GM12874 (cell line): Measurements from ENCODE around the gene RALGAPA2.

Experiments
- TF ChIP-seq, protein P1 (sequence below): IDR thresholded peaks from 2 replicates; pipeline ENCODE4 v1.5.1; 2011; ENCODE audit warnings: low read depth, mild to moderate bottlenecking, control low read depth, low read length, moderate library complexity; ENCODE audit not compliant: insufficient read depth

RALGAPA2 gene

DNA sequence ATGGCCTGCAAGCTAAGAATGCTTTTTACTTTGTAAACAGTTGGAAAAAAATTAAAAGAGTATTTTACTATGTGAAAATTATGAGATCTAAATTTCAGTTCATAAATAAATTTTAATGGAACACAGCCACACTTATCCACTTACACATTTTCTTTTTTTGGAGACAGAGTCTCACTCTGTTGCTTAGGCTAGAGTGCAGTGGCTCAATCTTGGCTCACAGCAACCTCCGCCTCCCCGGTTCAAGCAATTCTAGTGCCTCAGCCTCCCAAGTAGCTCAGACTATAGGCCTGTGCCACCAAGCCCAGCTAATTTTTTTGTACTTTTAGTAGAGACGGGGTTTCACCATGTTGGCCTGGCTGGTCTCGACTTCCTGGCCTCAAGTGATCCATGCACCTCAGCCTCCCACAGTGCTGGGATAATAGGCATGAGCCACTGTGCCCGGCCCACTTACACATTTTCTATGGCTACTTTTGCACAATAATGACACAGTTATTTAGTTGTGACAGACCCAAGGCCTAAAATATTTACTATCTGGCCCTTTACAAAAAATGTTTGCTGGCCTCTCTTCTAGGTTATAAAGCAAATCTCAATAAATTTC is 234.9 kb downstream of the RALGAPA2 start:
- TF ChIP-seq, protein P1, sequence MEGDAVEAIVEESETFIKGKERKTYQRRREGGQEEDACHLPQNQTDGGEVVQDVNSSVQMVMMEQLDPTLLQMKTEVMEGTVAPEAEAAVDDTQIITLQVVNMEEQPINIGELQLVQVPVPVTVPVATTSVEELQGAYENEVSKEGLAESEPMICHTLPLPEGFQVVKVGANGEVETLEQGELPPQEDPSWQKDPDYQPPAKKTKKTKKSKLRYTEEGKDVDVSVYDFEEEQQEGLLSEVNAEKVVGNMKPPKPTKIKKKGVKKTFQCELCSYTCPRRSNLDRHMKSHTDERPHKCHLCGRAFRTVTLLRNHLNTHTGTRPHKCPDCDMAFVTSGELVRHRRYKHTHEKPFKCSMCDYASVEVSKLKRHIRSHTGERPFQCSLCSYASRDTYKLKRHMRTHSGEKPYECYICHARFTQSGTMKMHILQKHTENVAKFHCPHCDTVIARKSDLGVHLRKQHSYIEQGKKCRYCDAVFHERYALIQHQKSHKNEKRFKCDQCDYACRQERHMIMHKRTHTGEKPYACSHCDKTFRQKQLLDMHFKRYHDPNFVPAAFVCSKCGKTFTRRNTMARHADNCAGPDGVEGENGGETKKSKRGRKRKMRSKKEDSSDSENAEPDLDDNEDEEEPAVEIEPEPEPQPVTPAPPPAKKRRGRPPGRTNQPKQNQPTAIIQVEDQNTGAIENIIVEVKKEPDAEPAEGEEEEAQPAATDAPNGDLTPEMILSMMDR = no peak

DNA sequence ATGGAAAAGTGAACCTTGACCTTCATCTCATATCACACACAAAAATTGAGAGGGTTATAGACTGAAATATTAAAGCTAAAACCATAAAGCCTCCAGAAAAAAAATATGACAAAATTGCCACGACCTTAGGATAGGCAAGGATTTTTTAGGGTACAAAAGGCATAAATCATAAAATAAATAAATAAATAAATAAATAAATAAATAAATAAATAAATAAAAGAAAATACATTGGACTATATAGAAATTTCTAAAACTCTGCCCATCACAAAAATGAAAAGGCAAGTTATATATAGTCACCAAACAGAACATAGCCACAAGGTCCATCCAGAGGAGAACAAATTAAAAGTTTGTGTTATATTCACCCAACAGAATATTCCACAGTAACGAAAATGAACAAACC is 235.9 kb downstream of the RALGAPA2 start:
- TF ChIP-seq, protein P1 = no peak

DNA sequence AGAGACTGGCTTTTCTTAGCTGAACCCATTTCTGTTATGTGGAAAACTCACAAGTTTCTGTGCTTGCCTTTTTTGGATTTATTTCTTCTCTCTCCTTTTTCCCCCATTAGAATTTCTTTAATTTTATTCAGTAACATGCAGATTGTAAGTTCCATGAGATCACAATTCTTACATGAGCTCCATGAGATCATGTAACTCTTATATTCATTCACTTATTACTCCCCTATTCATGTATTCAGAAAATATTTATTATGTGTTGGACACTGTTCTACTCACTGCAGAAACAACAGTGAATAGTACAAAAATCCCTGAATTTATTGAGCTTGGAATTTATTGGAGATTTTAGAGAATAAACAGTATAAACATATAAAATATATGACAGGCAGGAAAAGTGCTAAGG is 238.8 kb downstream of the RALGAPA2 start:
- TF ChIP-seq, protein P1 = no peak

DNA sequence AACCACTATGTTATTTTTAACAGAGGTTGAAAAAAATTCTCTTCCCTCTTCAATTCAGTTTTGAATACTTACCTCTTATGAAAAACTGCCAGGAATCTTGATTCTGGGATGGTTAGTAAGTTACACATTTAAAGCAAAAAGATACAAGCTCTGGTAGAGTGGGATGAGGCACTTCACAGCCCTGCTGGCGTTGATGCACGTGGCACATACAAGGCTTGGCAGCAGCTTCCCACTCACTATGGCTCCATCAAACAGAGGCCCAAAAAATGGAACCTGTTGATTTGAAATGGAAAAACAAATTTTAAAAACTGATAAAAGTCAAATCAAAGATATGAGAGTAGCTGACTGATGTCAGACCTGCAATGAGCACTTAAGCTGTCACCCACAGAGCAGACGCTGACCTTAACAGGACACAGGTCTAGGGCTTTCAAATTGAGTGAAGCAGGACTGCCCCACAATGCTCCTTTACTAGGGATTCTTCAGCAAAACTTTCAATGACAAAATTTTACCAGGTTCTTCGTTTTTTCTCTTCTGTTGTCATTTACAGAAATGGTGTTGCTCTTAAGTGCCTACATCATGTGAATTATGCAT is 239.7 kb downstream of the RALGAPA2 start:
- TF ChIP-seq, protein P1 = no peak

DNA sequence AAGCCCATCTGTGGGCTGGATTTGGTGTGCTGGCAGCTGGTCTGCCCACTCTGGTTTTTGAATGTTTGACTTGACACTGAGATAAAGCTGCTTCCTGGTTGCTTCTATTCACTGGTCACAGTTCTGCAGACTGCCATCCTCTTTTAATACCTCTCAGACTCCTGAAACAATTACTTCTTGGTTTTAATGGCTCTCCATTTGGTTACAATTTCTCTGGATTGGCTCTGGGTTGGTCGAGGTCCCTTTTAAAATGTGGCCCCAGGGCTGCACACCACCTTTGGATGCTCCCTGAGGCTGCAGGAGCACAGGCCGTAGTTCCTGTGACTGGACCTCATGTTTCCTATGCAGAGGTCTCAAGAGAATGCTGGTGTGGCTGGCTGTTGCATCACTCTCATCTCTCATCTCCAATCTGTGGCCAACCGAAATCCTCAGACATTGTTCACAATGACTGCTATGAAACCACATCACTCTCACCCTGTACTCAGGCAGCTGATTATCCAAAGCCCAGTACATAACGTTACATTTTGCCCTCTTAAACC is 246.0 kb downstream of the RALGAPA2 start:
- TF ChIP-seq, protein P1 = no peak

DNA sequence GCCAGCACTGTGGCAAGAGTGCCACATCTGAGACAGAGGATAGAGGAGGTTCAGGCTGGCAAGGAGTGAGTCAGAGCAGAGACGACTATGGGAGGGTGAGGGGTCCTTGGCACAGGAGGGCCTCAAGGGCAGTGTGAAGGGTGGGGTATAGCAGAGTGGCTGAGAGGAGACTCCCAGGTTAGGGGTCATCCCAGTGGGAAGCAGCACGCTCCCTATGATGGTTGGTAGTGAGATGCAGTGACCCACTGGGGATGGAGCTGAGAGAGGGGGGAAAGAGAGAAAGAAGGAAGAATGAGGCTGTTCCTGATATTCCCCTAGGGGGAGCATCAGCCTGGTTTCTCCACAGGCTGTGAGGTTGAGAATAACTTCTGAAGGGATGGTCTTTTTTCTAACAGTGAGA is 247.2 kb downstream of the RALGAPA2 start:
- TF ChIP-seq, protein P1 = peak; percentile 30; the same call in 1 of the 2 replicates

DNA sequence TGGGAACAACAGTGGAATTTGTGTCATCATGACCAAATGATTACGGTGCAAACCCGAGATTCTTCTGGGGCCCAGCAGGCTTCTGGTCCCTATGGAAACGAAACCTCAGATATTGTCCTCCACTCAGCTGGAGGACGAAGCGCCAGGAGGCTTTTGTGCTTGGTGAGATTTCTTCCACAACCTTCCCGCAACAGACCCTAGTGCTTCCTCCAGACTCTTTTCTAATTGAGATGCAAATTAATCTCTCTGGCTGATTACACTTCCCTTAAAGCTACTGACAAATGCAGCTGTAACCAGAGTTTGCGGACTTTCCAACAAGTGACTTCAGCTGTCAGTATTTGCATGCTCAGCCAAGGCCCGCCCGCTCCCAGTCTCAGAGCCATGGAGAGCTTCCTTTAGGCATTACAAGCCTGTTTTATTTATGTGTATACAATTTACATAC is 248.5 kb downstream of the RALGAPA2 start:
- TF ChIP-seq, protein P1 = no peak
